Suprapubic skin (tissue), 4 donors: ENCODE measurements around the gene ABCD4. TPM values are rescaled to one million over a fixed set of nuclear protein-coding genes. Genes with fewer than 3 reads are reported as not detected.

Source experiments
- DNase-seq, 2 donors: peaks; one replicate each; pipeline ENCODE4 v3.0.0-alpha.2; 2019; ENCODE audit warnings: low spot score in 2 of 2
- H3K27ac ChIP-seq: fragments of 200-600 bp; sonication (generic); one replicate; pipeline ENCODE4 v1.5.1; 2019
- H3K27me3 ChIP-seq: fragments of 200-600 bp; sonication (generic); one replicate; pipeline ENCODE4 v1.5.1; 2019
- H3K36me3 ChIP-seq: fragments of 200-600 bp; sonication (generic); one replicate; pipeline ENCODE4 v1.5.1; 2019
- H3K4me1 ChIP-seq: fragments of 200-600 bp; sonication (generic); one replicate; pipeline ENCODE4 v1.5.1; 2019
- H3K4me3 ChIP-seq: fragments of 200-600 bp; sonication (generic); one replicate; pipeline ENCODE4 v1.5.1; 2019; ENCODE audit warnings: mild to moderate bottlenecking
- H3K9me3 ChIP-seq: fragments of 200-600 bp; sonication (generic); one replicate; pipeline ENCODE4 v1.5.1; 2019
- CTCF ChIP-seq, 2 donors: fragments of 200-600 bp in 1 of 2; fragments of 450-650 bp in 1 of 2; sonication (generic) in 1 of 2; IDR thresholded peaks; one replicate each; pipeline ENCODE4 v1.5.1; 2016 to 2019; ENCODE audit warnings: antibody characterized with exemption in 2 of 2, mild to moderate bottlenecking in 1 of 2, moderate library complexity in 1 of 2
- EP300 ChIP-seq: sonication (generic); formaldehyde crosslinking; IDR thresholded peaks from one replicate; pipeline ENCODE4 v1.6.1; 2017; ENCODE audit warnings: antibody characterized with exemption
- POLR2A ChIP-seq, 2 donors: fragments of 450-650 bp; IDR thresholded peaks; one replicate each; pipeline ENCODE4 v1.6.1; 2017; ENCODE audit warnings: antibody characterized with exemption in 2 of 2, mild to moderate bottlenecking in 2 of 2, moderate library complexity in 2 of 2
- POLR2AphosphoS5 ChIP-seq, 3 donors: sonication (generic); formaldehyde crosslinking; IDR thresholded peaks; one replicate each; pipeline ENCODE4 v1.6.1; 2017; ENCODE audit warnings: antibody characterized with exemption in 3 of 3
- whole genome bisulfite sequencing: methylation state at CpG from one replicate; pipeline ENCODE4 v1.1.5; 2018; 5-methylcytosine and 5-hydroxymethylcytosine counted together
- total RNA-seq, 4 donors: library from RNA; depleted of rRNA; stranded (reverse); fragments of >200 nt; gene quantifications; one replicate each; pipeline ENCODE4 v1.1.0, GENCODE V29; 2016

The ABCD4 gene
- total RNA-seq, 4 donors from 2014 or later = 22.2 to 87.5 (median 43.5) TPM

GRCh38 chr14:74265301-74265965 is 37.3 kb downstream of the ABCD4 start:
- TF ChIP-seq POLR2A (IDR thresholded peaks at IDR 0.05) (no peak), POLR2AphosphoS5 (IDR thresholded peaks at IDR 0.05) (no peak), CTCF (IDR thresholded peaks at IDR 0.05) (no peak), EP300 (no peak)
- Histone ChIP-seq H3K27me3 (no peaks in the 10 kb centered on the region), H3K36me3 (no peaks in the 10 kb centered on the region), H3K4me3 (no peak overlapping the region), H3K4me1 (peaks cover 13% of the 10 kb centered on the region), H3K27ac (no peak overlapping the region), H3K9me3 (no peaks in the 10 kb centered on the region)
- no peak for DNase-seq
- 57% methylated on average over 13 of the region's 13 CpGs for WGBS

- Histone ChIP-seq H3K27ac (no peak overlapping the region), H3K27me3 (no peaks in the 10 kb centered on the region), H3K4me1 (peaks cover 13% of the 10 kb centered on the region), H3K4me3 (no peak overlapping the region), H3K9me3 (no peaks in the 10 kb centered on the region), H3K36me3 (no peaks in the 10 kb centered on the region)
- no peak for DNase-seq
- TF ChIP-seq CTCF (IDR thresholded peaks at IDR 0.05) (no peak), EP300 (no peak), POLR2AphosphoS5 (IDR thresholded peaks at IDR 0.05) (no peak), POLR2A (IDR thresholded peaks at IDR 0.05) (no peak)
- 54% methylated on average over 3 of the region's 5 CpGs for WGBS
Measured at GRCh38 chr14:74263921-74264320, 38.8 kb downstream of the ABCD4 start.

- WGBS = 77% methylated on average over 9 of the region's 9 CpGs
- Histone ChIP-seq H3K4me3 (no peak overlapping the region), H3K9me3 (no peaks in the 10 kb centered on the region), H3K27me3 (no peaks in the 10 kb centered on the region), H3K27ac (no peak overlapping the region), H3K4me1 (peaks cover 18% of the 10 kb centered on the region), H3K36me3 (no peaks in the 10 kb centered on the region)
- TF ChIP-seq POLR2AphosphoS5 (IDR thresholded peaks at IDR 0.05) = no peak
- TF ChIP-seq POLR2A (IDR thresholded peaks at IDR 0.05) = no peak
- TF ChIP-seq EP300 = no peak
- no peak for TF ChIP-seq CTCF (IDR thresholded peaks at IDR 0.05)
- DNase-seq = no peak
Measured at GRCh38 chr14:74263181-74263580, 39.6 kb downstream of the ABCD4 start.

- H3K4me3 ChIP-seq = no peak overlapping the region
- H3K27me3 ChIP-seq = no peaks in the 10 kb centered on the region
- H3K4me1 ChIP-seq = peaks cover 29% of the 10 kb centered on the region
- H3K9me3 ChIP-seq = no peaks in the 10 kb centered on the region
- TF ChIP-seq CTCF (IDR thresholded peaks at IDR 0.05) = no peak
- no peak for TF ChIP-seq EP300
- TF ChIP-seq POLR2A (IDR thresholded peaks at IDR 0.05) = no peak
- no peak for TF ChIP-seq POLR2AphosphoS5 (IDR thresholded peaks at IDR 0.05)
- H3K27ac ChIP-seq = no peak overlapping the region
- 82% methylated on average over 9 of the region's 9 CpGs for WGBS
- H3K36me3 ChIP-seq = no peaks in the 10 kb centered on the region
- DNase-seq = no peak
Measured at GRCh38 chr14:74262076-74262475, 40.7 kb downstream of the ABCD4 start.

GRCh38 chr14:74261288-74261687 is 41.4 kb downstream of the ABCD4 start:
- no peaks in the 10 kb centered on the region for H3K27me3 ChIP-seq
- H3K9me3 ChIP-seq = no peaks in the 10 kb centered on the region
- no peak for DNase-seq
- whole genome bisulfite sequencing = 64% methylated on average over 4 of the region's 4 CpGs
- no peak for TF ChIP-seq CTCF (IDR thresholded peaks at IDR 0.05)
- TF ChIP-seq POLR2AphosphoS5 (IDR thresholded peaks at IDR 0.05) = no peak
- TF ChIP-seq EP300 = no peak
- TF ChIP-seq POLR2A (IDR thresholded peaks at IDR 0.05) = no peak
- no peak overlapping the region for H3K27ac ChIP-seq
- H3K4me3 ChIP-seq = no peak overlapping the region
- no peaks in the 10 kb centered on the region for H3K36me3 ChIP-seq
- H3K4me1 ChIP-seq = peaks cover 32% of the 10 kb centered on the region
